NT2/D1 (cell line): ENCODE data around the gene G3BP2.
"Not testable (repeated sequence)": the region's sequence is repeated elsewhere in the genome, so short reads cannot be mapped to it uniquely, and the experiment has no call there.

Experiments used
- YY1 ChIP-seq: IDR thresholded peaks from 2 replicates; pipeline ENCODE4 v1.6.1; 2011; ENCODE audit not compliant: insufficient read length, insufficient read depth
- ZNF274 ChIP-seq: IDR thresholded peaks from 2 replicates; pipeline ENCODE4 v1.6.1; 2011; ENCODE audit warnings: mild to moderate bottlenecking, low read depth, low read length

DNA sequence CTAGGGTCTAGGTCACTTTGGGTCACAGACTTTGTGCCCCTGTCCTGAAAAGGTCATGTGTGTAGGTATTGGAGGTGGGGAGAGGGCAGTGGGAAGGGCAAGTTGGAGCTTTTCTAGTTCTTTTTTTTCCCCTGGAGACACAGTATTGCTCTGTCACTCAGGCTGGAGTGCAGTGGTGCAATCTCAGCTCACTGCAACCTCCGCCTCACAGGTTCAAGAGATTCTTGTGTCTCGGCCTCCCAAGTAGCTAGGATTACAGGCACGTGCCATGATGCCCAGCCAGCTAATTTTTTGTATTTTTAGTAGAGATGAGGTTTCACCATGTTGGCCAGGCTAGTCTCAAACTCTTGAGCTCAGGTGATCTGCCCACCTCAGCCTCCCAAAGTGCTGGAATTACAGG, 42.8 kb upstream of the G3BP2 start:
- TF ChIP-seq ZNF274, YY1: not testable (repeated sequence)
